H1 (cell line): Measurements from ENCODE around the gene MUC5AC.

ENCODE experiments used
- CEBPB ChIP-seq: IDR thresholded peaks from 2 replicates; pipeline ENCODE4 v1.6.1; 2012; ENCODE audit warnings: low read depth, low read length
- CTCF ChIP-seq, 3 experiments: IDR thresholded peaks; 1 replicate in 2 of 3; 2 replicates in 1 of 3; pipeline versions ENCODE4 v1.5.1 to v1.6.1; 2011; ENCODE audit warnings: low read length in 3 of 3, mild to moderate bottlenecking in 3 of 3, inconsistent platforms in 2 of 3, low read depth in 1 of 3, moderate library complexity in 1 of 3; ENCODE audit not compliant: insufficient read depth in 1 of 3; ENCODE audit errors: control extremely low read depth in 1 of 3
- EZH2 ChIP-seq: fragments of 200-600 bp; sonication (generic); IDR thresholded peaks from 2 replicates; pipeline ENCODE4 v1.7.1; 2012; ENCODE audit warnings: low read depth, mild to moderate bottlenecking, moderate library complexity, low read length, inconsistent platforms; ENCODE audit not compliant: severe bottlenecking
- POLR2AphosphoS5 ChIP-seq: IDR thresholded peaks from 2 replicates; pipeline ENCODE4 v1.6.1; 2011; ENCODE audit warnings: low read depth, low read length
- SIX5 ChIP-seq: IDR thresholded peaks from 2 replicates; pipeline ENCODE4 v1.6.1; 2011; ENCODE audit warnings: mild to moderate bottlenecking, low read depth, low read length

GRCh38 chr11:1128311-1129142, 29.2 kb upstream of the MUC5AC start:
- TF ChIP-seq CTCF (IDR thresholded peaks at IDR 0.05; ENCODE audit: control extremely low read depth in 1 of 3, insufficient read depth in 1 of 3, low read depth in 1 of 3, low read length in 3 of 3) (no peak), EZH2 (no peak), CEBPB (no peak), SIX5 (no peak), POLR2AphosphoS5 (no peak)
